Measurements from ENCODE around the gene ARHGAP32. TPM values are rescaled to one million over a fixed set of nuclear protein-coding genes. Genes with fewer than 3 reads are reported as not detected.

Gene ARHGAP32
- total RNA-seq, 2 experiments from 2014 or later, result not detected

DNA sequence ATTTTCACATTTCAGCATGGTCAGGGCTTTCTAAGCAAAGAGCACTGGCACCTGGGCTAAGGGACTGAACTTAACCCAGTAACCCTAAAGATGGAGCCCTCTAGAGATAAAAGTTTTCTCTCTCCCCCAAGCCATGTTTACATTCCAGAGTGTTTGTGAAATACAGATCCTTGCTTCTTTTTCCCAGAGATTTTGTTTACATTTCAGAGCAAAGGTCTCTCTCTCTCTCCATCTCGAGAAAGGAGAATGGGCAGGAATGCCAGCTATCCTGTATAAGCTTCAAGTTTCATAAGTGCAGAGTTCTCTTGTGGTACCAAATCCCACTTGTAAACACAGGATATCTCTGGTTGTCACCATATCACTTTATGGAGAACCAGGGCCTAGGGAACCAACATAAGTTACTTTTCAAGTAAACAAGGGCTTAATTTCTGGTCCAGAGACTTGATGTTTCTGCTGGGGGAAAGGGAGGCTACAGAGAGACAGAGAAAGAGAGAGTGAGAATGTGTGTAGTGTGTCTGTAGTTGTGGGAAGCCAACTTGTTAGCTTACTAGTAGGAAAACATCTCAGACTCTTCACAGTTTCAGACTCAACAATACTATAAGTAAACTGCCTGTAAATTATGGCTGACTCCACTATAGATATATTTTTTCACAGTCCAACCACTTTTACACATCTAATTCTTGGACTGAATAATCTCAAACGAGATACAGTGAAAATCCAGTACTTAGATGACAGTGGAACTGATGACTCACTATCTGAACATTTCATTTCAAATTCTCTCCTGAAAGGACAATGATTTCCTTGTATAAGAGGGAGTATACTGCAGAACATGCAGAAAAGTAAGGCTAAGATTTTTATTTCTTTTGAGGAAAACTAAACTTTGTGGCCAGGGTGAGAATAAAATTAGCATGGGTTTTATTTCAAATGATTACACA lies 76.2 kb downstream of the ARHGAP32 start:
- TF ChIP-seq CTCF (conservative IDR thresholded peaks at IDR 0.05; ENCODE audit: low read length), result no peak
- TF ChIP-seq EZH2phosphoT487 (IDR thresholded peaks at IDR 0.05; ENCODE audit: borderline replicate concordance, low read depth, low read length), result no peak
- Histone ChIP-seq H3K79me2 (ENCODE audit: insufficient read depth, low read depth, low read length) (no peaks in the 10 kb centered on the region), H3K4me1 (ENCODE audit: insufficient read depth, low read length, poor library complexity, severe bottlenecking) (no peaks in the 10 kb centered on the region), H3K4me3 (ENCODE audit: low read depth, low read length, poor library complexity, severe bottlenecking) (no peak overlapping the region), H3K9me2 (ENCODE audit: insufficient read depth, low read length) (no peaks in the 10 kb centered on the region), H2AFZ (ENCODE audit: low read length) (no peak overlapping the region), H4K20me1 (ENCODE audit: insufficient read depth, low read length) (no peaks in the 10 kb centered on the region), H3K36me3 (ENCODE audit: insufficient read depth, low read length) (no peaks in the 10 kb centered on the region), H3K9me3 (ENCODE audit: low read length) (no peaks in the 10 kb centered on the region), H3K27ac (ENCODE audit: low read depth, low read length, poor library complexity, severe bottlenecking) (no peak overlapping the region), H3K4me2 (ENCODE audit: low read length) (no peak overlapping the region)
- intact Hi-C loops (cut with micrococcal nuclease; ENCODE audit: unreplicated experiment), result loop anchor here (2.0 to 5.0 kb wide), 2 partner anchors 217 to 636 kb away; no protein-coding TSS in a partner anchor
- no TSS peak for BruUV-seq (replicated peaks)
- DNase-seq (ENCODE audit: low spot score), result no peak
- ChIA-PET POLR2A (no interaction called here), CTCF (ENCODE audit: unreplicated experiment) (no interaction called here)

DNA sequence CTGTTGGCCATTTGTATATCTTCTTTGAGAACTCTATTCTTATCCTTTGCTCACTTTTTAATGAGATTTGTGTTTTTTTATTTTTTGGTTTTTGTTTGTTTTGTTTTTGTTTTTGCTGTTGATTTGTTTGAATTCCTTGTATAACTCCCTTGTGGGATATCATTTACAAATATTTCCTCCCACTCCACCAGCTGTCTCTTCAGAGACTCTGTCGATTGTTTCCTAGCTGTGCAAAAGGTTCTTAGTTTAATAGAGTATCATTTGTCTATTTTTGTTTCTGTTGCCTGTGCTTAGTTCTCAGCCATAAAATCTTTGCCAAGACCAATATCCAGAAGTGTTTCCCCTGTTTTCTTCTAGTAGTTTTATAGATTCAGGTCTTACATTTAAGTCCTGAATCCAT lies 82.4 kb downstream of the ARHGAP32 start:
- H3K9me3 ChIP-seq (ENCODE audit: low read length), result no peaks in the 10 kb centered on the region
- no peak for DNase-seq (ENCODE audit: low spot score)
- H3K27ac ChIP-seq (ENCODE audit: low read depth, low read length, poor library complexity, severe bottlenecking), result no peak overlapping the region
- no peak overlapping the region for H3K4me2 ChIP-seq (ENCODE audit: low read length)
- ChIA-PET CTCF (ENCODE audit: unreplicated experiment) (no interaction called here), POLR2A (no interaction called here)
- intact Hi-C loops (cut with micrococcal nuclease; ENCODE audit: unreplicated experiment), result no loop called here
- H4K20me1 ChIP-seq (ENCODE audit: insufficient read depth, low read length), result no peaks in the 10 kb centered on the region
- H3K9me2 ChIP-seq (ENCODE audit: insufficient read depth, low read length), result no peaks in the 10 kb centered on the region
- H2AFZ ChIP-seq (ENCODE audit: low read length), result no peak overlapping the region
- no peaks in the 10 kb centered on the region for H3K79me2 ChIP-seq (ENCODE audit: insufficient read depth, low read depth, low read length)
- TF ChIP-seq CTCF (conservative IDR thresholded peaks at IDR 0.05; ENCODE audit: low read length) (no peak), EZH2phosphoT487 (IDR thresholded peaks at IDR 0.05; ENCODE audit: borderline replicate concordance, low read depth, low read length) (no peak)
- BruUV-seq (replicated peaks), result no TSS peak
- no peaks in the 10 kb centered on the region for H3K4me1 ChIP-seq (ENCODE audit: insufficient read depth, low read length, poor library complexity, severe bottlenecking)
- H3K36me3 ChIP-seq (ENCODE audit: insufficient read depth, low read length), result no peaks in the 10 kb centered on the region
- no peak overlapping the region for H3K4me3 ChIP-seq (ENCODE audit: low read depth, low read length, poor library complexity, severe bottlenecking)

DNA sequence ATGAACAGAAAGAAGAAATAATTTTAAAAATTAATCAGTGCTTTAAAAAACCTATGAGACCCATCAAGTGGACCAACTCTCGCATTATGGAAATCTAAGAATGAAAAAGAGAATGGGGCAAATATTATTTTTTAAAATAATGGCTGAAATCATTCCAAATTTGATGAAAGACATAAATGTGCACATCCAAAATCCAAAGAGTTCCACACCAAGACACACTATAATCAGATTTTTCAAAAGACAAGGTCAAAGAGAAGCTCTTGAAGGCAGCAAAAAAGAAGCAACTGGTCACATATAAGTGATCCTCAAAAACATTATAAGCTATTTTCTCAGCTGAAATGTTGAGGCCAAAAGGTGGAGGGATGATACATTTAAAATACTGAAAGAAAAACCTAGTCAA lies 85.3 kb downstream of the ARHGAP32 start:
- Histone ChIP-seq H4K20me1 (ENCODE audit: insufficient read depth, low read length) (no peaks in the 10 kb centered on the region), H3K36me3 (ENCODE audit: insufficient read depth, low read length) (no peaks in the 10 kb centered on the region), H3K79me2 (ENCODE audit: insufficient read depth, low read depth, low read length) (no peaks in the 10 kb centered on the region), H3K9me2 (ENCODE audit: insufficient read depth, low read length) (no peaks in the 10 kb centered on the region), H3K9me3 (ENCODE audit: low read length) (no peaks in the 10 kb centered on the region), H3K4me1 (ENCODE audit: insufficient read depth, low read length, poor library complexity, severe bottlenecking) (no peaks in the 10 kb centered on the region), H2AFZ (ENCODE audit: low read length) (no peak overlapping the region), H3K27ac (ENCODE audit: low read depth, low read length, poor library complexity, severe bottlenecking) (no peak overlapping the region), H3K4me3 (ENCODE audit: low read depth, low read length, poor library complexity, severe bottlenecking) (no peak overlapping the region), H3K4me2 (ENCODE audit: low read length) (no peak overlapping the region)
- no TSS peak for BruUV-seq (replicated peaks)
- POLR2A ChIA-PET, result interaction anchor here (0.8 to 1.1 kb wide), 2 partner anchors 14 to 67 kb away, joined by 3 to 4 read pairs; no protein-coding TSS in a partner anchor
- DNase-seq (ENCODE audit: low spot score), result no peak
- intact Hi-C loops (cut with micrococcal nuclease; ENCODE audit: unreplicated experiment), result no loop called here
- TF ChIP-seq EZH2phosphoT487 (IDR thresholded peaks at IDR 0.05; ENCODE audit: borderline replicate concordance, low read depth, low read length) (no peak), CTCF (conservative IDR thresholded peaks at IDR 0.05; ENCODE audit: low read length) (no peak)
- CTCF ChIA-PET (ENCODE audit: unreplicated experiment), result no interaction called here
